HT-29 (cell line): ENCODE results near the gene INPP4A. TPM values are rescaled to one million over a fixed set of nuclear protein-coding genes. Genes with fewer than 3 reads are reported as not detected.

ENCODE experiments used
- DNase-seq: peaks from one replicate; pipeline ENCODE4 v3.0.0-alpha.2; 2015; ENCODE audit warnings: low spot score
- total RNA-seq: library from RNA; depleted of rRNA; stranded (reverse); fragments of >200 nt; shearing (Covaris generic); gene quantifications from 2 replicates; pipeline ENCODE4 v1.2.3, GENCODE V29; 2014; rRNA removed

The INPP4A gene
- total RNA-seq, 1 experiment from 2014 or later = 11.5 TPM

- DNase-seq = peak; percentile 20
Measured at GRCh38 chr2:98634406-98635092, 189.9 kb downstream of the INPP4A start.

- DNase-seq = no peak
Measured at GRCh38 chr2:98637401-98638147, 192.9 kb downstream of the INPP4A start.

- DNase-seq = no peak
Measured at GRCh38 chr2:98643496-98644100, 198.9 kb downstream of the INPP4A start.

Other genes with a start within 250 kb of the INPP4A start
- gene CNGA3, start 98.4 kb upstream of the INPP4A start, total RNA-seq = not detected in 2 replicates
- gene COA5, start 163.7 kb downstream of the INPP4A start, total RNA-seq = 23.8 and 30.0 TPM in 2 replicates
- gene UNC50, start 163.7 kb downstream of the INPP4A start, total RNA-seq = 18.4 and 20.7 TPM in 2 replicates